Skeletal muscle cell (primary cell): ENCODE data around the gene PSMC6.

ENCODE experiments used
- DNase-seq: peaks from one replicate; pipeline ENCODE4 v3.0.0-alpha.2; 2010; ENCODE audit warnings: low read depth
- H3K4me3 ChIP-seq: 2 replicates; pipeline ENCODE4 v1.5.1; 2011; ENCODE audit warnings: low read depth, mild to moderate bottlenecking, control low read depth, low read length, moderate library complexity

The PSMC6 gene

DNA sequence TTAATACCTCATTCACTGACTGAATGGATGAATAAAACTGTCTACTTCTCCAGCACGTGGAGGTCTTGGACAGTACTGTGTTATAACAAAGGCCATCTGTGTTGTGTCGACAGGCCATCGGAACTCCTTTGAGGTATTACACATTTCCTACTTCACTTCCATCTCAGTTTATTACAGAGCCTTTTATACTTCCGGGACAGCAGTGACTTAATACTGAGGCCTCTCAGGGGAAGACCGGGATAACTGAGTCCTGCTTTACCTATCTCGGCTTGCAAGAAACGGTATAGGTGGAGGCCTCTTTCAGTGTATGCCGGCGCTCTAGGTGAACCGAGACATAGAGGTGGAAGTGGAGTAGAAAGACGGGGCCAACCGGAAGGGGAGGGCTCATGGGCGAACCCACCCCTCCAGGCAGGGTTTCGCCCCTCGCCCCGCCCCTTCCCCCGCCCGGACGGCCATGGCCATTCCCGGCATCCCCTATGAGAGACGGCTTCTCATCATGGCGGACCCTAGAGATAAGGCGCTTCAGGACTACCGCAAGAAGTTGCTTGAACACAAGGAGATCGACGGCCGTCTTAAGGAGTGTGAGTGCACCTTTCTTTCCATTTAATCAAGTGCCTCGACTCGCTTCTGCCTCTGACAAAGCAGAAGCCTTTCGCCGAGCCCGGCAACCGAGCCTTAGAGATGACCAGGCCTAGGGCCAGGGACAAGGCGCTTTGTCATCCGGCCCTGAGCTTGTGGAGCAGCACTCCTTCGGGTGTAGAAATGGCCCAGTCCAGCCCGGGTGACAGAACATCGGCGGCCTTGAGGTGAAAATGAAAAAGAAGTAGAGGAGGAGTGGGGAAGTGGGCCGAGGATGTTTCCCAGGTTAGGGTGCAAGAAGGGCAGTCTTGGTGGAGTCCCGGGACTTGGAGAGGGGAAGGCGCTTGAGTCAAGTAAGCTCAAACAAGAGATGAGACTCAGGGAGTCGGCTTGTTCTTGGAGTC lies at the start of gene PSMC6:
Gene PSMC6 (plus strand): TSS at position 477 of the 983 bp plus-strand sequence. CDS start 20 bp downstream, at position 497.
- peak within 1 kb of the TSS; percentile 93 for H3K4me3 ChIP-seq
- peak; percentile 58 for DNase-seq

DNA sequence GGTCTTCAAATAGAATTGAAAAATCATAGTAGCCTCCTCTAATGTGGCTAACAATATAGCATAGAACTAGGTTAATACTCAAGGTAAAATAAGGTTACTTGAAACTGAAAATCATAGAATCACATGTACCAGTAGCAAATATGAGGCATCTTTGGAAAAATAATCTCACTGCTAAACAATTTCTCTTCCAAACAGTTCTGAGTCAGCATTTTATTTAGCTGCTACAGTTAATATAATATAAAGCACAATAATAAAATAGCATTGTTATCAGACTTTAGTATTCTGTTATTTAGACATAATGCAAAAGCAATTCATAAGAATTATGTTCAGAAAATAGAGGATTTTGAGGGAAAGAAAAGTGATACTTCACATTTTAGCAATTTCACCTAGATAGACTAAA lies 46.7 kb upstream of the PSMC6 start:
- no peak for DNase-seq
- no peak overlapping the region for H3K4me3 ChIP-seq

DNA sequence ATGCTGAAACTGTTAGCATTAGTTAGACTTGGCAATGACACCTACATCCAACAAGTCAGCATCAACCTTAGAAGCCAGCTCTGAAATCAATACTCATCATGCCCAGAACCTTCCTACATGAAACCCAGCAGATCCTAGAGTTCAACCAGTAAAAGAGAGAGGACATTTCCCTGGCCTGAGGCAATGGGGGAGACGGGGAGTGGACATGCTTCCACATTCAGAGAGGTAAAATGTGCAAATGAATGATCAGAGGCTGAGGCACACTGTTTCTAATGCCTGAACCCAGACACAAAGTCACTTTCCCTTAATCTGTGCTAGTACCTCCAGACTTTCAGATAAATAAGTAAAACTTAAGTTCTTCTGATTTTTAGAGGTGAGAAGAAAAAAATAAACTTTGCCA lies 46.2 kb upstream of the PSMC6 start:
- DNase-seq, result no peak
- H3K4me3 ChIP-seq, result no peak overlapping the region

GRCh38 chr14:52661314-52661713 lies 45.7 kb upstream of the PSMC6 start:
- no peak overlapping the region for H3K4me3 ChIP-seq
- no peak for DNase-seq

DNA sequence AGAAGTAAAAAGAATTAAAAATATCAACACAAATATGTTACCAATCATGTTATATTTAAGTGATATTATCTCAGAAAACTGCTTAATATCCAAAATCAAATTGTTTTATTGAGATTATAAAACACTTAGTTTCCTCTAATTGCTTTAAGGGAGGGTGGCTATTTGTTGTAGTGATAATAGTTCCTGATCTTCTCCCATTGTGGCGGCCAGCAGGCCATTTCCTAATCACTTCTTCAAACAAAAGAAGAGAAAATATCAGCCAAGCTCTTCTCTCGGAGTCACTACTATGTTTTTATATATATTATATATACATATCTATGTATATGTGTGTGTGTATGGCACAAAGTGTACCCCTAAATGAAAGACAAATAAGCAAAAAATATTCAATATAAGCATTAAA lies 43.1 kb upstream of the PSMC6 start:
- no peak for DNase-seq
- H3K4me3 ChIP-seq, result no peak overlapping the region

GRCh38 chr14:52678591-52678990 lies 28.4 kb upstream of the PSMC6 start:
- H3K4me3 ChIP-seq, result no peak overlapping the region
- DNase-seq, result no peak

DNA sequence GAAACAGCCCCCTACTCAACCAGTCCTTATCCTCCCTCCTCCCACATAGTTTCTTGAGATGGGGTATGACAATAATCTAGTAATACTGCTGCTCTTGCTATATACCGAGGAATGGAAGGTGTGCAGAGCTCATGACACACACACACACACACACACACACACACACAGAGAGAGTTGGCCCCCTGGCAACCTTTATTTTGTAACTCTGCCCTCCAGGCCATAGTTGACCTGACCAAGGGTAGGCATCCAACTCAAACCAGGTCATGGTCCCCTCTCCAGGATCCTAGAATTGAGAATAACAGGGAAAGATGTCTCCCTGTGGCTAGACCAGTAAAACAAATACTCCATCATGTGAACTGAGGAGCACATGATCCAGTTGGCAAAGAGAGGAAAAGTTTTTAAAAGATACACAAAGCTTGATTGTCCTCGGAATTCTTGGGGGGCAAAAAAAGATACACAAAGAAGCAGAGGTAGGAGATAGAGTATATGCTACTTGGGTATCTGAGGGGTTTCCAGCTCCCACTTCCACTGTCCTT lies 22.9 kb upstream of the PSMC6 start:
- H3K4me3 ChIP-seq, result no peak overlapping the region
- DNase-seq, result no peak

GRCh38 chr14:52686176-52686575 lies 20.8 kb upstream of the PSMC6 start:
- no peak for DNase-seq
- H3K4me3 ChIP-seq, result no peak overlapping the region

- DNase-seq, result no peak
These were observed 15.8 kb upstream of the PSMC6 start for GRCh38 chr14:52690983-52691760.

DNA sequence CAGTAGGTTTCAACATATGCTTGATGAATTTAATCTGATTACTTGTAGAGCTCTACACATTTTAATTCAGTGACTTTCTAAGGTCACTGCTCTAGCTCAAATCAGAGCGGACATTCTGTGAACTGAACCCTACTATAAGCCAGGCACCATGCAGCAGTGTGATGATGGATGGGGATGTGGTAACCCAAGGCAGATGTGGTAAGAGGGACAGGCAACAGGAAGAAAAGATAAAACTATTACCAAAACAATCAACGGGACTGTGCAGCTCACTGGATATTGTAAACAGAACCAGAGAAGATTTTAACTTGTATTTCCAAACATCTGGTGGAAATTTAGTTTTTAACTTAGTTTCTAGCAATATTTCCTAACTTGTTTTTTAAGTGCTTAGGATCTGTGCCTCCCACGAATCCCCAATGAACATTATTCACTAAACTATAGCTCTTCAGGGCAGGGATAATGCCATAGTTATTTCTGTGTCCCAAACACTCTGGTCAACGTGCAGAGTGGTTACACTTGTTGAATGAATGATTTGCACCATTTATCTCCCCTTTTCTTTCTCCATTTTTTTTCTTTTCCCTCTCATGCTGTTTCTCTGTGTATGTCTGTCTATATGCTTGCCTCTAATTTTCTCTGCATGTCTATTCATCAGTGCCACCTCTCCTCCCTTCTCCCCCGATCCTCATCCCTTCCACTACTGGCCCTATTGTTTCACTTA lies 14.6 kb upstream of the PSMC6 start:
- peak; percentile 19 for DNase-seq
- H3K4me3 ChIP-seq, result peak overlapping the region; percentile 10

More at GRCh38 chr14:52690983-52691760, 15.8 kb upstream of the PSMC6 start:
- H3K4me3 ChIP-seq, result no peak overlapping the region

GRCh38 chr14:52693036-52693435 lies 14.0 kb upstream of the PSMC6 start:
- DNase-seq, result no peak

GRCh38 chr14:52693532-52693931 lies 13.5 kb upstream of the PSMC6 start:
- DNase-seq, result no peak
- H3K4me3 ChIP-seq, result peak overlapping the region; percentile 24

More at GRCh38 chr14:52693036-52693435, 14.0 kb upstream of the PSMC6 start:
- peak overlapping the region; percentile 24 for H3K4me3 ChIP-seq

- peak; percentile 10 for DNase-seq
- H3K4me3 ChIP-seq, result peak overlapping the region; percentile 93
These were observed 12.1 kb upstream of the PSMC6 start for GRCh38 chr14:52694761-52695480.

DNA sequence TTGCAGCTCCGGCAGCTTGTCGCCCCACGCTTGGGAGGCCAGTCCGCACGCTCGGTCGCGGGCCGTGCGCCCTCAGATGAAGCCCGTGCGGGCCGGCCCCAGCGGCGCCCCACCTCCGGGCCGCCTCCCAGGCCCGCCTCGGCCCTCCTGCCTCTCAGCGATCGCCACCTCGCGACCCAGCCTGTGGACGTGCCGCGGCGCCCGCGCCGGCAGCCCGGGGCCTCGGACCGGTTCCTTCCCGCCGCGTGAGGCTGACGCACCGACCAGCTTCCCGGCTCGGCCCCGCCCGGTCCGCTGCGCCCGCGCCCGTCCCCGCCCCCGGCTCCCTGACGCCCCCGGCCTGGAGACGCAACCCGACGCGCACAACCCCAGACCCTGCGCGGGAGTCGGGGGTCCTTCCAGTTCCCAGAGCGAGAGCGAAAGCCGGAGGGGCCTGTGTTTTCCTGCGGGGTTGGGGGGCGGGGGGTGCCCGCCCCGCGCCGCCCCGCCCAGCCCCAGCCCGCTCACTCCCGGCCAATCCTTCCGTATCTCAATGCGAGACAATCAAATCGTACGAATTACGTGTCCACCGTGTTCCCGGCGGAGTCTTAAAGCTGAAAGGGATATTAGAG lies 11.4 kb upstream of the PSMC6 start, which contains the start of gene ERO1A:
Gene ERO1A (minus strand): TSS at position 78 of the 611 bp plus-strand sequence. CDS start 77 bp downstream, at position 1.
- H3K4me3 ChIP-seq, result peak within 1 kb of the TSS; percentile 93
- DNase-seq, result peak; percentile 77

- DNase-seq, result no peak
- no peak overlapping the region for H3K4me3 ChIP-seq
These were observed 6.3 kb upstream of the PSMC6 start for GRCh38 chr14:52700701-52701172.

DNA sequence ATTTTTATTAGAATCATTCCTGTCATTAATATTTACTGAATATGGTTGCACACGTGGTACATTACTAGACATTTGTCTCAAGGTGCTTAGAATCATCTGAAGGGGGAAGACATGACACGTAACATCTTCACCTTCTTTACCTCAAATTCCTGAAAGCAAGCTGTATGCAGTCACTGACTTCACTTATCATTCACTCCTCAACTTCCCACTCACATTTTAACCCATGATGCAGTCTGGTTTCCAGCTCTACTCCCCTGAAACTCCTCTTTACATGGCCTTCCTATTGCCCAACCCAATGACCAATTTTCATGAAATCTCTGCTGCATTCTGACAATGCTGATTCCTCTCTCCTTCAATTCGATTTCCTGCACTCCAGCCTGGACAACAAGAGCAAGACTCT lies 5.8 kb upstream of the PSMC6 start:
- no peak for DNase-seq
- H3K4me3 ChIP-seq, result no peak overlapping the region

DNA sequence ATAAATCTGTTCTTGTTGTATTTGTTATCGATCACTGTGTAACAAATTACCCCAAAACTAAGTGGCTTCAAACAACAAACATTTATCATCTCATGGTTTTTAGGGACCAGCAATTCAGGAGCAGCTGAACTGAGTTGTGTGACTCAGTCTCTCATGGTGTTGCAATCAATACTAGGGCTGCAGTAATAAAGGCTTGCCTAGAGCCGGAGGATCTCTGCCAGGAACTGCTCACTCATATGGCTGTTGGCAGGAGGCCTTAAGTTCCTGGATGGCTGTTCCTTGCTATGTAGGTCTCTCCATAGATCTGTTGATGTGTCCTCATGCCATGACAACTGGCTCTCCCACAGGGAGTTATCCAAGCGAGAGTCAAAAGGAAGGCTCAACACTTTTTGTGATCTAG lies 3.8 kb upstream of the PSMC6 start:
- no peak overlapping the region for H3K4me3 ChIP-seq
- peak; percentile 96 for DNase-seq

- DNase-seq, result no peak
- no peak overlapping the region for H3K4me3 ChIP-seq
These were observed 3.3 kb upstream of the PSMC6 start for GRCh38 chr14:52703664-52704063.
